Mammary epithelial cell (primary cell): ENCODE data around the gene WIPF1.

Experiments
- CTCF ChIP-seq, 2 donors: IDR thresholded peaks in 1 of 2; conservative IDR thresholded peaks in 1 of 2; 2 replicates each; pipeline ENCODE4 v1.5.1; 2011 to 2012; ENCODE audit warnings: inconsistent platforms in 2 of 2, low read length in 2 of 2, mild to moderate bottlenecking in 2 of 2, control low read depth in 1 of 2, low read depth in 1 of 2; ENCODE audit not compliant: insufficient read depth in 1 of 2; ENCODE audit errors: extremely low read depth in 1 of 2
- EZH2 ChIP-seq: IDR thresholded peaks from 2 replicates; pipeline ENCODE4 v1.6.1; 2012; ENCODE audit warnings: low read length, inconsistent platforms, borderline replicate concordance

- TF ChIP-seq EZH2 (no peak), CTCF (conservative IDR thresholded peaks at IDR 0.05 in 1 of 2, IDR thresholded peaks at IDR 0.05 in 1 of 2; ENCODE audit: extremely low read depth in 1 of 2, insufficient read depth in 1 of 2, low read depth in 1 of 2, low read length in 2 of 2) (no peak)
Observed at GRCh38 chr2:174607989-174608865, 10.6 kb upstream of the WIPF1 start.
